Smooth muscle cell of the brain vasculature (primary cell): ENCODE data around the gene LHX4.

Source experiments
- DNase-seq: peaks from one replicate; pipeline ENCODE4 v3.0.0-alpha.2; 2012; ENCODE audit warnings: low read depth, low spot score

LHX4 gene

GRCh38 chr1:180243517-180244221, 13.6 kb downstream of the LHX4 start:
- no peak for DNase-seq

DNA sequence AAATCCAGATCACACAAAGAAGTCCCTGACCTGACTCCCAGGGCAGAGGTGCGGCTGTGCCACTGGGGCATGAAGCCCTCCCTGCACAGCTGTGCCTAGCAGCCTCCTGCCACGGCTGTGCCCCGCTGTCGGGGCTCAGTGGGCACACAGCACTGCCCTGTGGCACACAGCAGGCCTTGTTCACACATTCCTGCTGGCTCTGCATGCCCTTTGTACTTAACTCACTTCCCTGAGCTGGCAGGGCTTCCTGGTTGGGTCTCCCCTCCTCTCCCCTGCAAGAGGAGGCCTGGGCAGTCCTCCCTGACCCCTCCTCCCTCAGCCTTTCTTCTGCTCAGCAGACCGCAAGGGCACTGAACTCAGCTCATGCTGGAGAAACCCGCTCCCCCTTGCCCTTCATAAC, 14.8 kb downstream of the LHX4 start:
- no peak for DNase-seq

DNA sequence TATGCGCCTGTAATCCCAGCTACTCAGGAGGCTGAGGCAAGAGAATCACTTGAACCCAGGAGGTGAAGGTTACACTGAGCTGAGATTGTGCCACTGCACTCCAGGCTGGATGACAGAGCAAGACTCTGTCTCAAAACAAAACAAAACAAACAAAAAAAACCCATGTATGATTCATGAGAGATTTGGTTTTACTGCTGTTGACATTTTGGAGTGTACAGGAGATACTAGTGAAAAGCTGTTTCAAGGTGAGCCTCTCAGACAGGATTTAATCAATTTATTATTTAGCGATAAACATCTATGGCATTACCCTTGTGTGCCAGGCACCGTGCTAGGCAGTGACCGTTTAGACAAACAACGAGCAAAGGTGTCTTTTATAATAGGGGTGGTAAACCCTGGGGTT, 16.5 kb downstream of the LHX4 start:
- no peak for DNase-seq

- no peak for DNase-seq
These were observed 17.0 kb downstream of the LHX4 start for GRCh38 chr1:180247061-180247460.

GRCh38 chr1:180247580-180247979, 17.5 kb downstream of the LHX4 start:
- DNase-seq, result no peak

- DNase-seq, result no peak
These were observed 18.1 kb downstream of the LHX4 start for GRCh38 chr1:180248176-180248575.

DNA sequence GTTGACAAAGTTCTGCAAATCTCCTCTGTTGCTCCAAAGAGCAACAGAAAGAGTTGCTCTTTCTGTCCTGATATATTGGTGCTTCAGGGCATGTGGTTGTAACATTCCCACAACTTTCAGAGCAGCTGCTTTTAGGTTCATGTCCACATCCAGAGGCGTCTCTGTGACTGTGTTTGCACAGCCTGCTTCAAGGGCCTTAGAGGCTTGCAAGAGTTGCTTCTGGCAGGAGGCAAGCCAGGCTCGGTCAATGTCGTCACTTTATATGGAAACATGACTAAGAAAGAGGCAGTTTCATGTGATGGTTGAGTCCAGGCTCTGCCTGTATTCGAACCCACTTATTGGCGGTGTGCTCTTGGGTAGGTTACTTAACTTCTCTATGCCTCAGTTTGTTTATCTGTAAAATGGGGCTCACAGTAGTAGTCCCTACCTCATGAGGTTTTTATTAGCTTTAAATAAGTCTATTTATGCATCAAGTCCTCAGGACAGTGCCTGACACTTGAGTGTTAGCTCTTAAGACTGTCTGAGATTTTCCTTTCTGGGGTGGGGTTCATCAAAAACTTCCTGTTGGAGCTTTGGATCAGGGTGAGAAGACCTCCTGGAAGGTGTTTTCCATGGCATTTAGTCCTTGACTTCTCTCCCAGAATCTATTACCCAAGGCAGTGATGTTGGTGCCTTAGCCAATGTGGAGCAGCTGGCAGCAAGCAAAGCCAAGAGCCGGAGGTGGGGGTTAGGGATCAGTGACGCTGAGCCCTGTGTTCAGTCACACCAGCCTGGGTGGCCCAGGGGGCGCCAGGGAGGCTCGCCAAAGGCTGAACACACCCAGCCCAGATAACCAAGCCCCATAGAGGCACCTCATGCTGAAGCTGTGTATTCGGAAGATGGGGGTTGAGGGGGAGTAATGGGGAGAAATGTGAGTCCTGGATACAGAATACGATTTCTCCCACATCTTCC, 18.9 kb downstream of the LHX4 start:
- no peak for DNase-seq

DNA sequence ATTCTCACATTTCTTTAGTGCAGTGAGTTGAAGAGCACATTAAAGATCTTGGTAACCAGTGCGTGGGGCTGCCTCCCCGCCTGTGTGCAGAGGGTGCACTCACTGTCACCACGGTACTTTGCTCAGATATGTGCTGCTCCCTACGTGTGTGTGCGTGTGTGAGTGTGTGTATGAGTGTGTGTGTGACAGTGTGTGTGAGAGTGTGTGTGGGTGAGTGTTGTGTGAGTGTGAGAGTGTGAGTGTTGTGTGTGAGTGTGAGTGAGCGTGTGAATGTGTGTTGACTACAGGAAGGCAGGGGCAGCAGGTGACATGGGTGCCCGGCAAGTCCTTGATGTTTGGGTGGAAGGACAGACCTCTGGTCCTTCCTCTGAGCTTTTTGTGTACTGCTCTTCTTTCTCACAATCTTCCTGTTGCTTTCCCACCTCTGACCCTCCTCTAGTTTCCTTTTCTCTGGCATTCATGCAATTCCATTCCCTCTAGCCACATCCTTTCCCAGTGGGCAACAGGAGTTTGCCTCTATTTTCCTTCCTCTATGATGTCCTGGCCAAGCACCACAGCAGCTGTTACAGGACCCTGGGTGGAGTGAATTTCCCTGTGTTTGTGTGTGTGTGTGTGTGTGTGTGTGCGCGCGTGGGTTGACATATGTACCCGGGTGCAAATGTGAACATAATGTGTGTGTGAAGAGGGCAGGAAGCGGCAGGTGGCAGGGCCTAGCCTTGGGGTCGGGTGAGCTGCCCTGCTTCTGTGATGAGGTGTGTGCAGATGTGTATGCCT, 19.8 kb downstream of the LHX4 start:
- DNase-seq, result no peak

DNA sequence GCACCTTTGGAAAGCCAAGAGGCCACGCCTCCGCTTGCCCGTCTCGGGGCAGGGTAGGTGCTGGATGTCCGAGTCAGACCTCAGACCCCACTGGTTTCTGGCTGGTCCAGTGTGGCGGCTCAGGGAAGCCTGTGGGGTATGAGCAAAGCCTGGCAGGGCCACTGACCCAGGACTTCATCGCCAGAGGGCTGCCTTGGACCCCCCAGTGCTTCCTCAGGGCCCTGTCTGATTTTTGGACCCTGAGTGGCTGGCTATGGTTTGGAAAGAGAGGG, 20.4 kb downstream of the LHX4 start:
- no peak for DNase-seq

DNA sequence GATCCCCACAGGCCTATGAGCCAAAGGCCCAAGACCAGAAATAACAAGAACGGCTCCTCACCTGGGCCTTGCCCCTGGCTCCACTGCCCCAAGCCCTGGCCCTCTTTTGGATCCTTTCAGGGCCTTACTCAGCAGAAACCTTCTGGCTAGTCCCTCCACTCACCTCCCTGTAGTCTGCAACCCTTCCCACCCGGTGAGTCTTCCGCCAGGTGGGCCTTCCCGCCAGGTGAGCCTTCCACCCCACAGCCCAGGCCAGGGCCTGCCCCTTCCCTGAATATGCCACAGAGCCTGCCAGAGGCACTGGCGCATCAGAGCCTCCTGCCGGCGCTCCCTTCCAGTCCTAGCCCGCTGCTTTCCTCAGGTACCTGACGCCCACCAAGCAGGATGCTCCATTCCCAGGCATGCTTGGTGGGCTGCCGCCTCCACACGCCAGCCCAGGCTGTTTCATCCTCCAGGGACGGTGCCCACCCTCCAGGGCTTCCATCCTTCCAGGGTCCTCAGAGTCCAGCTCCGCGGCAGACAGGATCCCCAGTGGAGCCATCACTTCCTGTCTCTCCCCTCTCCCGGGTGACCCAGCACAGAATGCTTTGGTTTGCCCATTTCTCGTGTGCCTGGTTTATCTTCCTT, 20.9 kb downstream of the LHX4 start:
- DNase-seq, result no peak

DNA sequence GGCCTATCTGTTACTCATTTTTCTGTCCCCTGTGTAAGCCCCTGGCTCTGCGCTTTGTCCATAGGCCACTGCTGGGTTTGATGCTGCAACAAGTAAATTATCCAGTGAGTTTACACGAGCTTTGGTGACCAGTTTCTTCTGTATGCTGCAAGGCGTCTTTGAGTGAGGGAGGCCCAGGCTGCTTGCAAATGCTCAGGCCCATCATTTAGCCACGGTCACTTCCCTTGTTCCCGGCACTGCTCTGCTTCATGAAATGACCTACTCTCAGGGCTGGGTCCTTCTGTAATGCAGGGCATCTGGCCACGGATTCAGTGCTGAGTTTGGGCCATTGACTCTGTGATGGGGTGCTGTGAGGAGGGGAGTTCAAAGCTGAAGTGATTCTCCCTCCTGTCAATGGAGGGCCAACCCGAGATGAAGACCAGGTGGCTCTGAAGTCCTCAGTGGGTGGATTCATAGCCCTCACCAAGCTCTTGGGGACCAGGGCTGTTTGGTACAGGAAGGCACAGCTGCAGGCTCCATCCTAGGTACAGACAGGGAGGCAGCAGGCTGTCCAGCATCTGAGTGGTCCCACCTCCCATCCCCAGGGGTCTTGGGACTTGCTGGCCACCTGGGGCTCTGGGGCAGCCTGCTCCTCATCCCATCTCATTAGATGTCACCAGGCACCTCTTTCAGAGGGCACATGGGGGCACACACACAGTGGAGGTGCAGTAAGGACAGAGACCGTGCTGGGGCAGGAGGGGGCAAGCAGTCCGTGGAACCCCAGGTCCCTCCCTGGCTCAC, 21.7 kb downstream of the LHX4 start:
- DNase-seq, result no peak

DNA sequence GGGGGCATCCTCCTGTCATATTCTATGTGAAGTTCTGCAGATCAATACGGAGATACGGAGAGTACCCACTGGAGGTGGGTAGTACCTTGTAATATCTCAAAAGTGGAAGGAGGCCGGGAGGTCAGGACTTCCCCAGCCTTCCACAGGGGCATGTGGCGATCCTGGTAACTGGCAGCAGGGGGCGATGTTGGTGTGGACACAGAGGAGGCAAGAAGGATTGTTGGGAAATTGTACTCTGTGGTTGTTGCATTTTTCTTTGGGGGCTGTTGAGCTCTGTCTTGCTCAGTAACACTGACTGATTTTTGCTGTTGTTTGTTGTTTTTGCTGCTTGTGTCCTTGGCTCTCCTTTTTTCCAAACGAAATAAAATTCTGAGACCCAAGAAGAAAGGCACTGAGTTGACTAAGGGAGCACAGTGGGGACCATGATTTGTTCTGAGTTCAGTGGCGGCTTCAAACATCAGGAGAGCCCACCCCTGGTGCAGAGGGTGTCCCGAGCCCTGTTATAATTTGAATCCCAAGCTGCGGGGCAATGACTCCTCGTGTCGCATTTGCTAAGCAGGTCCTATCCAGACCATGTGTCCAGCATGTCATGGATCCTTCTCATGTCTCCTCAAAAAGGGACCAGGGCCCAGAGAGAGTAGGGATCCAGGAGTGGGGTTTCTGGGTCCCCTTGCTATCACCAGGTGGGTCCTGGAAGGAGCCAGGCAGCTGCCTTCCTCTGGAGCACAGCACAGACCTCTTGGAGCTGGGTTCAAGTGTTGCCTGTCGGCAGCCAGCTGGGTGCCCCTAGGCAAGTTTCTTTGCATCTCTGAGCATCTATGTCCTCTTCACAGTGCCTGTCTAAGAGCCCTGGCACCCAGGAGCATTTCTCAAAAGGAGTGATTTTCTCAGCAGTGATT, 22.8 kb downstream of the LHX4 start:
- DNase-seq, result no peak

GRCh38 chr1:180253585-180254495, 23.8 kb downstream of the LHX4 start:
- DNase-seq, result no peak

DNA sequence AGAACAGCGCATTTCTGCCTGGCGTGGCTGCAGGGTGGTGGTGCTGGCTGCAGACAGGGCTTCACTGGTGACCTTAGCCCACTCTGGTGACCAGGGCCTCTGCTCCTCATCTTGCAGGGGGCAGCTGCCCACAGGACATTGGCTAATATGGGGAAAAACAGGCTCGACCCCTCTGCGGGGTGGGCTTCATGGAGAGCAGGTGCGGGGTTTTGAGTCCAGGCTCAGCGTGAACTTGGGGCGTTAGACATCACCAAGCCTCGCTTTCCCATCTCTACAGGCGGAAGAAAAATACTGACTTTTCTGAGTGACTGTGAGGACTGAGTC, 24.4 kb downstream of the LHX4 start:
- DNase-seq, result no peak

GRCh38 chr1:180254854-180255253, 24.8 kb downstream of the LHX4 start:
- no peak for DNase-seq

DNA sequence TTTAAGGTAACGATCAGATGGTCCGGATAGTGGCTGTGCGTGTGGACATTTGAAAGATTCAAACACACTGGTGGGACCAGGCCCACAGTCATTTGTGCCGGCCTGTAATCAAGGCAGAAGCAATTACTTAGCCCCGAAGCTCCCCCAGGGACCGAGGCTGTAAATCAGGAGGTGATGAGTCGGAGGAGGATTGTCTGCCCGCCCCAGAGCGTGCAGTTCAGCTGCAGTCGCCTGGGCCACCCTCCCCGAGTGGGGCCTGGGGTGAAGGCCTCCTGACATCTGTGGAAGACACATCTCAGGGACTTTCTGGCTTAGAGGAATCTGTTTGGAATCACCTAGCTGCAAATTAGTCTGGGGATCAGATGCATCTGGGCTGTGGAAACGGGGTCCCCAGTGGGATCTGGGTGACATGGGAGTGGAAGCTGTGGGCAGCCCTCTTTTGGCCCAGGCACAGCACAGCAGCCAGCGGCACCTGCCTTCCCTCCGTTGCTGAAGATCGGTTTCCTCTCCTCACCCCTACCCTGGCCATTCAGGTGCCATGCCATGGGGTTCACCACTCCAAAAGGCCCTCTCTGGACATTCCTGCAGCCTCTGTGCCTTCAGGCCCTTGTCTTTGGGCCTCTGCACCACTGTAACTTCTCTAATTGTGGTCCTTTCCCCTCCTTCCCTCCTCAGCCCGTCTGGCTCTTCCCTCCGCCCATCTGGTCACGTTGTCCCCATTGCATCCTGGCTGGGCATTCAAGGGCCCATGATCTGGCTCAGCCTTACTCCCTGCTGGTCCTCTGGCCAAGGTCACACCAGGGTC, 25.7 kb downstream of the LHX4 start:
- DNase-seq, result no peak

GRCh38 chr1:180256341-180257027, 26.4 kb downstream of the LHX4 start:
- no peak for DNase-seq

DNA sequence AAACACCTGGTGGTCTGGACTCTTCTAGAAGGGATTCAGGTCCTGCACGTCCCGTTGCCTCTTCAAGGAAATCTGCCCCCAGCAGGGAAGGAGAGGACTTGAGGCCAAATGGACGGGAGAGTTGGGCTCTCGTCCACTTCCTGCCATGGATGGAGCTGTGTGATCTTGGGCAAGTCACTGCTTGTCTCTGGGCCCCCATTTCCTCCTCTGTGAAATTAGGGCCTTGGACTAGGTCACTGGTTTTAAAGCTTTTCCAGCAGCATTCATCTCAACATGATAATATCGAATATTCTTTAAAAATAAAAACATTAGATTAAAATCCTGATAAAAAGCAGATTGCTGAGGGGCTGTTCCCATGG, 26.9 kb downstream of the LHX4 start:
- DNase-seq, result no peak
